Fibroblast of skin of right quadriceps (primary cell): ENCODE data around the gene MINDY4.

Experiments
- DNase-seq: peaks from one replicate; pipeline ENCODE4 v3.0.0-alpha.2; 2013

Gene MINDY4

GRCh38 chr7:30934732-30935568 lies 163.7 kb downstream of the MINDY4 start:
- no peak for DNase-seq

GRCh38 chr7:30935569-30935877 lies 164.3 kb downstream of the MINDY4 start:
- DNase-seq = no peak

GRCh38 chr7:30936650-30937245 lies 165.5 kb downstream of the MINDY4 start:
- DNase-seq = no peak

- DNase-seq = no peak
Measured at GRCh38 chr7:30937416-30937815, 166.2 kb downstream of the MINDY4 start.

GRCh38 chr7:30938435-30939316 lies 167.5 kb downstream of the MINDY4 start:
- DNase-seq = peak; percentile 60

GRCh38 chr7:30941582-30942323 lies 170.5 kb downstream of the MINDY4 start:
- no peak for DNase-seq
